Measurements from ENCODE around the gene SMARCC1.

Gene SMARCC1

GRCh38 chr3:47571391-47572175 lies 210.1 kb downstream of the SMARCC1 start:
- no peak for TF ChIP-seq CTCF (IDR thresholded peaks at IDR 0.05; ENCODE audit: low read depth, low read length)

GRCh38 chr3:47568901-47569300 lies 212.8 kb downstream of the SMARCC1 start:
- TF ChIP-seq CTCF (IDR thresholded peaks at IDR 0.05; ENCODE audit: low read depth, low read length), result no peak
- H3K4me3 ChIP-seq (ENCODE audit: low read depth, low read length), result no peak overlapping the region

More at GRCh38 chr3:47571391-47572175, 210.1 kb downstream of the SMARCC1 start:
- H3K4me3 ChIP-seq (ENCODE audit: low read depth, low read length), result no peak overlapping the region

- no peak overlapping the region for H3K4me3 ChIP-seq (ENCODE audit: low read depth, low read length)
- no peak for TF ChIP-seq CTCF (IDR thresholded peaks at IDR 0.05; ENCODE audit: low read depth, low read length)
Observed at GRCh38 chr3:47567149-47567548, 214.5 kb downstream of the SMARCC1 start.

GRCh38 chr3:47566667-47567066 lies 215.0 kb downstream of the SMARCC1 start:
- no peak for TF ChIP-seq CTCF (IDR thresholded peaks at IDR 0.05; ENCODE audit: low read depth, low read length)
- no peak overlapping the region for H3K4me3 ChIP-seq (ENCODE audit: low read depth, low read length)

- no peak for TF ChIP-seq CTCF (IDR thresholded peaks at IDR 0.05; ENCODE audit: low read depth, low read length)
- no peak overlapping the region for H3K4me3 ChIP-seq (ENCODE audit: low read depth, low read length)
Observed at GRCh38 chr3:47565734-47566550, 215.8 kb downstream of the SMARCC1 start.

GRCh38 chr3:47556351-47556750 lies 225.3 kb downstream of the SMARCC1 start:
- H3K4me3 ChIP-seq (ENCODE audit: low read depth, low read length), result no peak overlapping the region
- no peak for TF ChIP-seq CTCF (IDR thresholded peaks at IDR 0.05; ENCODE audit: low read depth, low read length)

GRCh38 chr3:47554335-47554734 lies 227.4 kb downstream of the SMARCC1 start:
- no peak overlapping the region for H3K4me3 ChIP-seq (ENCODE audit: low read depth, low read length)
- no peak for TF ChIP-seq CTCF (IDR thresholded peaks at IDR 0.05; ENCODE audit: low read depth, low read length)

Data from WI38 (cell line).